ENCODE results near the gene KRT27. TPM values are rescaled to one million over a fixed set of nuclear protein-coding genes. Genes with fewer than 3 reads are reported as not detected.

The KRT27 gene
- total RNA-seq, 1 donor from 2014 or later, result not detected

GRCh38 chr17:40778461-40778860, 3.9 kb downstream of the KRT27 start:
- no peak for DNase-seq (ENCODE audit: low read depth)

GRCh38 chr17:40777971-40778370, 4.4 kb downstream of the KRT27 start:
- DNase-seq (ENCODE audit: low read depth), result no peak
- no peak for TF ChIP-seq CTCF (conservative IDR thresholded peaks at IDR 0.05; ENCODE audit: low read depth, low read length)
- no peak overlapping the region for H3K4me3 ChIP-seq (ENCODE audit: low read depth, low read length)

More at GRCh38 chr17:40778461-40778860, 3.9 kb downstream of the KRT27 start:
- TF ChIP-seq CTCF (conservative IDR thresholded peaks at IDR 0.05; ENCODE audit: low read depth, low read length), result no peak
- no peak overlapping the region for H3K4me3 ChIP-seq (ENCODE audit: low read depth, low read length)

- DNase-seq (ENCODE audit: low read depth), result no peak
- no peak overlapping the region for H3K4me3 ChIP-seq (ENCODE audit: low read depth, low read length)
- TF ChIP-seq CTCF (conservative IDR thresholded peaks at IDR 0.05; ENCODE audit: low read depth, low read length), result no peak
These were observed 4.9 kb downstream of the KRT27 start for GRCh38 chr17:40777459-40777858.

GRCh38 chr17:40775945-40776344, 6.4 kb downstream of the KRT27 start:
- no peak overlapping the region for H3K4me3 ChIP-seq (ENCODE audit: low read depth, low read length)
- DNase-seq (ENCODE audit: low read depth), result no peak
- TF ChIP-seq CTCF (conservative IDR thresholded peaks at IDR 0.05; ENCODE audit: low read depth, low read length), result no peak

- TF ChIP-seq CTCF (conservative IDR thresholded peaks at IDR 0.05; ENCODE audit: low read depth, low read length), result no peak
- DNase-seq (ENCODE audit: low read depth), result no peak
- no peak within 1 kb of the TSS for H3K4me3 ChIP-seq (ENCODE audit: low read depth, low read length)
These were observed 10.2 kb downstream of the KRT27 start, which contains the start of gene KRT26 for GRCh38 chr17:40772101-40772500. KRT26 (minus strand) TSS chr17:40772201; CDS start chr17:40772113, 88 bp downstream.

- no peak for DNase-seq (ENCODE audit: low read depth)
- no peak for TF ChIP-seq CTCF (conservative IDR thresholded peaks at IDR 0.05; ENCODE audit: low read depth, low read length)
- H3K4me3 ChIP-seq (ENCODE audit: low read depth, low read length), result no peak overlapping the region
These were observed 16.7 kb downstream of the KRT27 start for GRCh38 chr17:40765657-40766056.

GRCh38 chr17:40763752-40764151, 18.6 kb downstream of the KRT27 start:
- no peak for TF ChIP-seq CTCF (conservative IDR thresholded peaks at IDR 0.05; ENCODE audit: low read depth, low read length)
- no peak overlapping the region for H3K4me3 ChIP-seq (ENCODE audit: low read depth, low read length)
- DNase-seq (ENCODE audit: low read depth), result no peak

Data from epithelial cell of proximal tubule (primary cell).